Spleen (tissue), 11 donors: ENCODE measurements around the gene IRX6. TPM values are rescaled to one million over a fixed set of nuclear protein-coding genes. Genes with fewer than 3 reads are reported as not detected.
A peak's percentile ranks its signal among the peaks of the same experiment; 100 is the strongest.

ENCODE experiments used
- DNase-seq: peaks from one replicate; pipeline ENCODE4 v3.0.0-alpha.2; 2020
- H3K27ac ChIP-seq, 8 donors: fragments of 200-600 bp; sonication (generic) in 7 of 8; 1 replicate in 4 of 8; 2 replicates in 4 of 8; pipeline versions ENCODE4 v1.5.0 to v1.8.0; 2016 to 2021; ENCODE audit warnings: inconsistent platforms in 4 of 8, mild to moderate bottlenecking in 4 of 8, moderate library complexity in 1 of 8
- H3K27me3 ChIP-seq, 7 donors: fragments of 200-600 bp; sonication (generic) in 6 of 7; replicated peaks in 1 of 7; 1 replicate in 4 of 7; 2 replicates in 3 of 7; pipeline versions ENCODE4 v1.5.0 to v1.8.0; 2016 to 2021; ENCODE audit warnings: inconsistent platforms in 3 of 7, mild to moderate bottlenecking in 1 of 7
- H3K36me3 ChIP-seq, 6 donors: fragments of 200-600 bp; sonication (generic) in 5 of 6; 1 replicate in 4 of 6; 2 replicates in 2 of 6; pipeline versions ENCODE4 v1.5.0 to v1.8.0; 2016 to 2021; ENCODE audit warnings: inconsistent platforms in 2 of 6
- H3K4me1 ChIP-seq, 6 donors: fragments of 200-600 bp; sonication (generic) in 5 of 6; 1 replicate in 3 of 6; 2 replicates in 3 of 6; pipeline versions ENCODE4 v1.5.0 to v1.8.0; 2016 to 2021; ENCODE audit warnings: inconsistent platforms in 3 of 6
- H3K4me3 ChIP-seq, 8 donors: fragments of 200-600 bp; sonication (generic) in 7 of 8; 1 replicate in 4 of 8; 2 replicates in 4 of 8; pipeline versions ENCODE4 v1.5.0 to v1.8.0; 2016 to 2021; ENCODE audit warnings: inconsistent platforms in 4 of 8, mild to moderate bottlenecking in 4 of 8, moderate library complexity in 2 of 8
- H3K9me3 ChIP-seq, 8 donors: fragments of 200-600 bp; sonication (generic) in 7 of 8; 1 replicate in 4 of 8; 2 replicates in 4 of 8; pipeline versions ENCODE4 v1.5.0 to v1.8.0; 2016 to 2021; ENCODE audit warnings: inconsistent platforms in 4 of 8
- POLR2A ChIP-seq, 3 donors: fragments of 450-650 bp; IDR thresholded peaks; one replicate each; pipeline ENCODE4 v1.5.1; 2017; ENCODE audit warnings: antibody characterized with exemption in 3 of 3, mild to moderate bottlenecking in 1 of 3
- POLR2AphosphoS5 ChIP-seq, 3 donors: sonication (generic); formaldehyde crosslinking; IDR thresholded peaks; one replicate each; pipeline ENCODE4 v1.5.1; 2017; ENCODE audit warnings: antibody characterized with exemption in 3 of 3
- WGBS, 5 donors: extraction: QIAGEN DNeasy Blood & Tissue Kit in 3 of 5; methylation state at CpG; one replicate each; pipeline versions ENCODE4 v1.1.5 to v1.1.7; 2013 to 2018; 5-methylcytosine and 5-hydroxymethylcytosine counted together
- intact Hi-C: fragments of 100-400 bp; cut with DNase I; formaldehyde crosslinking; loops from one replicate; pipeline ENCODE4 v1.15.0; 2023; ENCODE audit warnings: low total_unique reads
- polyA plus RNA-seq, 3 donors: library from polyadenylated mRNA; stranded (reverse); fragments of 200-250 nt; gene quantifications; one replicate each; pipeline ENCODE4 v1.2.1, GENCODE V29; 2013
- total RNA-seq, 7 donors: library from RNA; depleted of rRNA in 3 of 7; stranded (reverse); fragments of >200 nt in 3 of 7; fragmentation: NEBNext Ultra II Directional in 4 of 7; extraction: Animal tissue kit (Norgen Biotek cat#: 25700) in 4 of 7; gene quantifications; one replicate each; pipeline versions ENCODE4 v1.1.0 to v1.2.1, GENCODE V29; 2016 to 2021
- TF ChIP-seq, protein P1 (sequence below), 11 experiments: fragments of 200-600 bp in 7 of 11; fragments of 450-650 bp in 4 of 11; sonication (generic) in 4 of 11; IDR thresholded peaks in 8 of 11; conservative IDR thresholded peaks in 3 of 11; 1 replicate in 7 of 11; 2 replicates in 4 of 11; pipeline versions ENCODE4 v1.4.0 to v1.8.0; 2016 to 2021; ENCODE audit warnings: antibody characterized with exemption in 11 of 11, inconsistent platforms in 4 of 11, mild to moderate bottlenecking in 1 of 11
- donor health status: healthy with polysubstance abuse.
- donor health status: DM: no; HTN: no; CAD: no; lungs with moderate emphysema.
- donor health status: DM: no; HTN: no; CAD: no.
- donor health status: Bipolar disorder and iron deficiency.
- donor health status: healthy.
- donor health status: DM: no; HTN: no; CAD: no.
- donor health status: DM: yes; HTN: yes; CAD: no.

The IRX6 gene
- total and polyA plus RNA-seq, 10 donors: 0.08 to 1.9 (median 0.40) TPM; not detected in 1

DNA sequence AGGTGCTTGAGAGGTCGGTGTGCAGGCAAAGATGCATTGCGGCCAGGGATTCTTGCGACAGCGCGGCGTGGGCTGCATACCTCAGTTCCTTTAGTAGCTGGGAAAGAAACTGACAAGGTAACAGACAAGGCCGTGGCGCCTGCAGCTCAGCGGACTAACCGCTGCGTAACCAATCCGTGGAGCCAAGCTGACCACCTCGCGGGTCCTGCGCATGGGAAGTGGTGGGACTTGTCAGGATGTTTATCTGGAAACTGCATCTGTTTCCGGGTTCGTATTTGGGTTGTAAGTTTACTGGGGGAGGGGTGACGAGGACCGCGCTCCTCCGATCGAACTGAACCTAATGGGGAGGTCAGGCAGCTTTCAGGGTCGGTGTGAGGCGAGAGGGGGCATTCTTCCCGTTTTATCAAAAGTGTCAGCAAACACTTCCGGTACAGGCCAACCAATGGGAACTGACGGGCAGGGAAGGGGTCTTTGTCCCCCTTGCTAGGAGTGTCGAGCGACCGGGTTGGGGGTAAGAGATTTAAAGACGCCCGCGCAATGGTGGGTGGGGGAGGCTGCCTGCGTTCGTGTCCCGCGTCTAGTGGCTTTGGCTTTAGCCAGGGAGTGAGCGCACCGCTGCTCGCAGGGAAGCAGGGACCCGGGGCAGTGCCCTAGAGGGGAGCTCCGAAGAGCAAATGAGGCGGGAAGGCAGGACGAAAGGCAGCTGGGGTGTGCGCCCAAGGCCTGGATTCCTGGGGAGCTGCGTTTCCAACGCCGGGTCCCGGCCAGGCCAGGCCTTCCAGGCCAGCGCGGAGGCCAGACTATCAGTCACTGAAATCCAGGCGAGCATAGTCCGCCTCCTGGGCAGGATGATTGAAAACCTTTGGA is 7.0 kb downstream of the IRX6 start:
- TF ChIP-seq, protein P1, sequence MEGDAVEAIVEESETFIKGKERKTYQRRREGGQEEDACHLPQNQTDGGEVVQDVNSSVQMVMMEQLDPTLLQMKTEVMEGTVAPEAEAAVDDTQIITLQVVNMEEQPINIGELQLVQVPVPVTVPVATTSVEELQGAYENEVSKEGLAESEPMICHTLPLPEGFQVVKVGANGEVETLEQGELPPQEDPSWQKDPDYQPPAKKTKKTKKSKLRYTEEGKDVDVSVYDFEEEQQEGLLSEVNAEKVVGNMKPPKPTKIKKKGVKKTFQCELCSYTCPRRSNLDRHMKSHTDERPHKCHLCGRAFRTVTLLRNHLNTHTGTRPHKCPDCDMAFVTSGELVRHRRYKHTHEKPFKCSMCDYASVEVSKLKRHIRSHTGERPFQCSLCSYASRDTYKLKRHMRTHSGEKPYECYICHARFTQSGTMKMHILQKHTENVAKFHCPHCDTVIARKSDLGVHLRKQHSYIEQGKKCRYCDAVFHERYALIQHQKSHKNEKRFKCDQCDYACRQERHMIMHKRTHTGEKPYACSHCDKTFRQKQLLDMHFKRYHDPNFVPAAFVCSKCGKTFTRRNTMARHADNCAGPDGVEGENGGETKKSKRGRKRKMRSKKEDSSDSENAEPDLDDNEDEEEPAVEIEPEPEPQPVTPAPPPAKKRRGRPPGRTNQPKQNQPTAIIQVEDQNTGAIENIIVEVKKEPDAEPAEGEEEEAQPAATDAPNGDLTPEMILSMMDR (IDR thresholded peaks at IDR 0.05 in 8 of 11, conservative IDR thresholded peaks at IDR 0.05 in 3 of 11): no peak
- TF ChIP-seq POLR2A (IDR thresholded peaks at IDR 0.05) (no peak), POLR2AphosphoS5 (IDR thresholded peaks at IDR 0.05) (no peak)
- Histone ChIP-seq H3K36me3 (no peaks in the 10 kb centered on the region), H3K4me3 (peak overlapping the region in 5 of 8 donors; percentile 2 to 41 (median 14)), H3K27me3 (peaks cover 5 to 80% (median 46%) of the 10 kb centered on the region in 7 donors), H3K4me1 (peaks cover 0 to 37% (median 14%) of the 10 kb centered on the region in 6 donors), H3K9me3 (no peaks in the 10 kb centered on the region), H3K27ac (no peak overlapping the region)
- intact Hi-C loops: no loop called here
- peak; percentile 78 for DNase-seq
- 8 to 18% (median 11%) methylated on average over 49 to 53 of the region's 53 CpGs for WGBS, 5 donors

DNA sequence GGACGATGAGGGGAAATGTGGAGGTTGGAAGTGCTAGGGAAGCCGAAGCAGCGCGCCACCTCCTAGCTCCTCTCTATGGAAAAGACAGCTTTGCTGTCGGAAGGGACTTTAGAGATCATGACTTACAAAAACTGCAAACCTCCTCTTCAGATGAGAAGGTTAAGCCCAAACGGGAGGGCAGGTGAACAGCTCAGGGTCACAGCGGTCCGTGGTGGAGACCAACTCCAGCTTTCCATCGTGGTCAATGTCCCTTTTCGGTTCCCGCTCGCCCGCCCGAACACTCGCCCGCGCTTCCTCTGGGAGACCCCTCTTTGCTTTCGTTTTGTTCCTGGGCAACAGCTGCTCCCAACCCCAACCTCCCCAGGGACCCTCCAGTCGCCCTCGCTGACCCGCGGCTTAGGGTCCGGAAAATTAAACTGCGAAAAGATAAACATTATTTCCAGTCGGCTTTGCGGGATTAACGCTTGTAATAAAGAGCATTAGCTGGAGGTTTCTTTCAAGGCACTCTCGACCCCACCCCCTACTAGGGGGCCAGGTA is 7.7 kb downstream of the IRX6 start:
- peaks cover 5 to 73% (median 41%) of the 10 kb centered on the region in 7 donors for H3K27me3 ChIP-seq
- WGBS, 5 donors: 18 to 40% (median 24%) methylated on average over 27 to 28 of the region's 28 CpGs

DNA sequence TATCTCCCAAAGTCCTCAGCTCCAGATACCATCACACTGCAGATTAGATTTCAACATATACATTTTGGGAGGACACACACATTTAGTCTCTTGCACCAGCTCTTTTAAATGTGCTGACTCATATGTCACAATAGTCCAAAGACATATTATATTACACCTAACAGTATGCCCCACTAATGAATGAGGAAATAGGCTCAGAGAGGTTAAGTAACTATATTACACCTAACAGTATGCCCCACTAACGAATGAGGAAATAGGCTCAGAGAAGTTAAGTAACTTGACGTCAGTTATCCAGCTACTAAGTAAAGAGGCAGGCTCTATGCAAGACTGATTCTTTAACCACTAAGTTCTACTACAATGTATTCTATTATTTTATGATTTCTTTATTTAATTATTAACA is 9.7 kb downstream of the IRX6 start:
- intact Hi-C loops: no loop called here

More for the DNA sequence above, 7.7 kb downstream of the IRX6 start:
- Histone ChIP-seq H3K4me1 (peaks cover 0 to 37% (median 14%) of the 10 kb centered on the region in 6 donors), H3K36me3 (no peaks in the 10 kb centered on the region), H3K9me3 (no peaks in the 10 kb centered on the region), H3K4me3 (peak overlapping the region in 4 of 8 donors; percentile 10 to 41 (median 15)), H3K27ac (no peak overlapping the region)
- intact Hi-C loops: no loop called here
- no peak for DNase-seq
- TF ChIP-seq POLR2AphosphoS5 (IDR thresholded peaks at IDR 0.05) (no peak), POLR2A (IDR thresholded peaks at IDR 0.05) (no peak)
- TF ChIP-seq, protein P1 (IDR thresholded peaks at IDR 0.05 in 8 of 11, conservative IDR thresholded peaks at IDR 0.05 in 3 of 11): no peak

More for the DNA sequence above, 9.7 kb downstream of the IRX6 start:
- no peaks in the 10 kb centered on the region for H3K36me3 ChIP-seq
- WGBS, 5 donors: 26 to 64% (median 54%) methylated on average over 2 of the region's 2 CpGs
- DNase-seq: no peak
- peaks cover 0 to 32% (median 14%) of the 10 kb centered on the region in 6 donors for H3K4me1 ChIP-seq
- H3K4me3 ChIP-seq: no peak overlapping the region
- peaks cover 5 to 68% (median 30%) of the 10 kb centered on the region in 7 donors for H3K27me3 ChIP-seq
- TF ChIP-seq, protein P1 (IDR thresholded peaks at IDR 0.05 in 8 of 11, conservative IDR thresholded peaks at IDR 0.05 in 3 of 11): no peak
- TF ChIP-seq POLR2AphosphoS5 (IDR thresholded peaks at IDR 0.05) (no peak), POLR2A (IDR thresholded peaks at IDR 0.05) (no peak)
- H3K27ac ChIP-seq: no peak overlapping the region
- H3K9me3 ChIP-seq: no peaks in the 10 kb centered on the region
